ENCODE measurements around the gene SMIM5.

DNA sequence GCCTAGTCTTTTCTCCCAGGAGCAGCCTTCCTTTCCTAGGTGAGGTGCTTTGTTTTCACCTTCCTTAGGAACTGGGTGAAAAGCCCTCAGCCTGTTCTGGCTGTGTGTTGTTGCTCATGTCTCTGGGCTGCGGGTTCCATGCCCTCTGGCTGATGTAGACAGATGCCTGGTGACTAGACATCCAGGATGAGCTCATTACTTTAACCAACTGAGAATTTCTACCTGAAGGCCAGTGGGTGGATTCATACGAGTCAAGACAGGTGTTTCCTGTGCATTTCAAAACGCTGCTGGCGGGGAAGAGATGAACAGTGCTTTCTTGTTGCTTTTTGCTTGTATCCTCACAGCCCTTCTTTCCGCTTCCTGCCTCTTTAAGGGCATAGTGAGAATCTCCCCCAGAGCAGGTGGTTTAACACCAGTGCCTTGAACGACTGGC lies 56.2 kb downstream of the SMIM5 start:
- TF ChIP-seq, protein P1, sequence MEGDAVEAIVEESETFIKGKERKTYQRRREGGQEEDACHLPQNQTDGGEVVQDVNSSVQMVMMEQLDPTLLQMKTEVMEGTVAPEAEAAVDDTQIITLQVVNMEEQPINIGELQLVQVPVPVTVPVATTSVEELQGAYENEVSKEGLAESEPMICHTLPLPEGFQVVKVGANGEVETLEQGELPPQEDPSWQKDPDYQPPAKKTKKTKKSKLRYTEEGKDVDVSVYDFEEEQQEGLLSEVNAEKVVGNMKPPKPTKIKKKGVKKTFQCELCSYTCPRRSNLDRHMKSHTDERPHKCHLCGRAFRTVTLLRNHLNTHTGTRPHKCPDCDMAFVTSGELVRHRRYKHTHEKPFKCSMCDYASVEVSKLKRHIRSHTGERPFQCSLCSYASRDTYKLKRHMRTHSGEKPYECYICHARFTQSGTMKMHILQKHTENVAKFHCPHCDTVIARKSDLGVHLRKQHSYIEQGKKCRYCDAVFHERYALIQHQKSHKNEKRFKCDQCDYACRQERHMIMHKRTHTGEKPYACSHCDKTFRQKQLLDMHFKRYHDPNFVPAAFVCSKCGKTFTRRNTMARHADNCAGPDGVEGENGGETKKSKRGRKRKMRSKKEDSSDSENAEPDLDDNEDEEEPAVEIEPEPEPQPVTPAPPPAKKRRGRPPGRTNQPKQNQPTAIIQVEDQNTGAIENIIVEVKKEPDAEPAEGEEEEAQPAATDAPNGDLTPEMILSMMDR (IDR thresholded peaks at IDR 0.05) = no peak
- TF ChIP-seq POLR2AphosphoS5 (IDR thresholded peaks at IDR 0.05) = no peak
- TF ChIP-seq POLR2A (IDR thresholded peaks at IDR 0.05) = no peak
- TF ChIP-seq EP300 (IDR thresholded peaks at IDR 0.05) = no peak
